Ovary (tissue), 9 donors: ENCODE measurements around the gene ARHGEF5. TPM values are rescaled to one million over a fixed set of nuclear protein-coding genes. Genes with fewer than 3 reads are reported as not detected.

ENCODE experiments used
- DNase-seq, 5 donors: peaks; one replicate each; pipeline ENCODE4 v3.0.0-alpha.2; 2019 to 2020
- H3K27ac ChIP-seq, 2 donors: fragments of 200-600 bp; one replicate each; pipeline versions ENCODE4 v1.5.1 to v1.8.0; 2019 to 2022
- H3K27me3 ChIP-seq: fragments of 200-600 bp; one replicate; pipeline ENCODE4 v1.8.0; 2022
- H3K36me3 ChIP-seq: fragments of 200-600 bp; sonication (generic); one replicate; pipeline ENCODE4 v1.5.1; 2019
- H3K4me1 ChIP-seq: one replicate; pipeline ENCODE4 v1.8.1; 2013; ENCODE audit warnings: mild to moderate bottlenecking, moderate library complexity; ENCODE audit not compliant: insufficient read depth
- H3K4me3 ChIP-seq: fragments of 200-600 bp; sonication (generic); one replicate; pipeline ENCODE4 v1.5.1; 2017
- H3K9me3 ChIP-seq, 2 donors: fragments of 200-600 bp in 1 of 2; sonication (generic) in 1 of 2; one replicate each; pipeline versions ENCODE4 v1.5.1 to v1.8.1; 2013 to 2019; ENCODE audit warnings: mild to moderate bottlenecking in 1 of 2, moderate library complexity in 1 of 2
- EP300 ChIP-seq: sonication (generic); formaldehyde crosslinking; IDR thresholded peaks from one replicate; pipeline ENCODE4 v1.6.1; 2017; ENCODE audit warnings: antibody characterized with exemption
- POLR2A ChIP-seq: fragments of 450-650 bp; IDR thresholded peaks from one replicate; pipeline ENCODE4 v1.6.1; 2017; ENCODE audit warnings: antibody characterized with exemption, mild to moderate bottlenecking, moderate library complexity
- WGBS, 3 donors: extraction: QIAGEN DNeasy Blood & Tissue Kit in 1 of 3; methylation state at CpG; one replicate each; pipeline versions ENCODE4 v1.1.5 to v1.1.7; 2013 to 2017; 5-methylcytosine and 5-hydroxymethylcytosine counted together
- intact Hi-C, 4 donors: fragments of 100-400 bp; cut with DNase I; formaldehyde crosslinking; loops; one replicate each; pipeline versions ENCODE4 v1.11.0 to v1.15.1; 2022 to 2023
- polyA plus RNA-seq, 2 donors: library from polyadenylated mRNA; stranded (reverse); fragments of 200-250 nt in 1 of 2; fragments of 350-450 nt in 1 of 2; fragmentation: Illumina TruSeq in 1 of 2; extraction: RNeasy Lipid Tissue Mini Kit (QIAGEN cat#74804) in 1 of 2; gene quantifications; one replicate each; pipeline ENCODE4 v1.2.3, GENCODE V29; 2013 to 2014
- total RNA-seq, 7 donors: library from RNA; depleted of rRNA in 2 of 7; stranded (reverse); fragments of >200 nt in 2 of 7; fragmentation: NEBNext Ultra II Directional in 3 of 7; extraction: Animal tissue kit (Norgen Biotek cat#: 25700) in 3 of 7; gene quantifications; one replicate each; pipeline versions ENCODE4 v1.1.0 to v1.2.4, GENCODE V29; 2016 to 2023
- TF ChIP-seq, protein P1 (sequence below), 3 donors: fragments of 450-650 bp in 2 of 3; fragments of 200-600 bp in 1 of 3; IDR thresholded peaks; one replicate each; pipeline versions ENCODE4 v1.5.1 to v1.8.0; 2016 to 2022; ENCODE audit warnings: antibody characterized with exemption in 3 of 3, mild to moderate bottlenecking in 1 of 3
- donor health status: DM: no; HTN: no; CAD: no; lungs with moderate emphysema.
- donor health status: DM: no; HTN: no; CAD: no.
- donor health status: Bipolar disorder and iron deficiency.
- donor health status: DM: yes; HTN: yes; CAD: no.
- donor health status: DM: no; HTN: no; CAD: no.
- donor health status: DM: yes; HTN: yes; CAD: no.

ARHGEF5 gene
- total and polyA plus RNA-seq, 9 donors, result 4.0 to 36.5 (median 10.4) TPM

DNA sequence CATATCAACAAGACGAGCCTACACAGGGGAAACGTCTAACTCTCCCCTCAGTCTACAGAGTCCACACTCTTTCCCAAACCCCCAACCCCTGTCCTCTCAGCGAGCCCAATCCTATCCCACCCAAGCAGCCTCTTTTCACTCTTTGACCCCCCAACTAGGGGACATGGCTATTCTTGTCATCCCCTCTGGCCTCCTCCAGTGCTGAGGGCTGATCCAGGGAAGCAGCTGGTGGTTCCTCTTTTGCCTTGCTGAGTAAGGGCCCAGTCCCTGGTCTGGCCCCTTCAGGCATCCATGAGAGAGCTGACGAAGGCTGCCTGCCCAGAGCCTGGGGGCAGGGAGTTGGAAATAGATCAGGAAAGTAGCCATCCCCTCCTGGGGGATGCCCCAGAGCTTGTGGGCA lies 41.9 kb downstream of the ARHGEF5 start:
- Histone ChIP-seq H3K4me1 (no peaks in the 10 kb centered on the region), H3K36me3 (no peaks in the 10 kb centered on the region), H3K27ac (no peak overlapping the region), H3K27me3 (no peaks in the 10 kb centered on the region), H3K4me3 (no peak overlapping the region), H3K9me3 (no peaks in the 10 kb centered on the region)
- DNase-seq, result no peak
- TF ChIP-seq EP300 (no peak), POLR2A (no peak)
- TF ChIP-seq, protein P1, sequence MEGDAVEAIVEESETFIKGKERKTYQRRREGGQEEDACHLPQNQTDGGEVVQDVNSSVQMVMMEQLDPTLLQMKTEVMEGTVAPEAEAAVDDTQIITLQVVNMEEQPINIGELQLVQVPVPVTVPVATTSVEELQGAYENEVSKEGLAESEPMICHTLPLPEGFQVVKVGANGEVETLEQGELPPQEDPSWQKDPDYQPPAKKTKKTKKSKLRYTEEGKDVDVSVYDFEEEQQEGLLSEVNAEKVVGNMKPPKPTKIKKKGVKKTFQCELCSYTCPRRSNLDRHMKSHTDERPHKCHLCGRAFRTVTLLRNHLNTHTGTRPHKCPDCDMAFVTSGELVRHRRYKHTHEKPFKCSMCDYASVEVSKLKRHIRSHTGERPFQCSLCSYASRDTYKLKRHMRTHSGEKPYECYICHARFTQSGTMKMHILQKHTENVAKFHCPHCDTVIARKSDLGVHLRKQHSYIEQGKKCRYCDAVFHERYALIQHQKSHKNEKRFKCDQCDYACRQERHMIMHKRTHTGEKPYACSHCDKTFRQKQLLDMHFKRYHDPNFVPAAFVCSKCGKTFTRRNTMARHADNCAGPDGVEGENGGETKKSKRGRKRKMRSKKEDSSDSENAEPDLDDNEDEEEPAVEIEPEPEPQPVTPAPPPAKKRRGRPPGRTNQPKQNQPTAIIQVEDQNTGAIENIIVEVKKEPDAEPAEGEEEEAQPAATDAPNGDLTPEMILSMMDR (IDR thresholded peaks at IDR 0.05), result no peak
- intact Hi-C loops, result no loop called here
- 86 to 93% (median 90%) methylated on average over 4 of the region's 4 CpGs for WGBS, 3 donors

- Histone ChIP-seq H3K27me3 (no peaks in the 10 kb centered on the region), H3K36me3 (no peaks in the 10 kb centered on the region), H3K27ac (no peak overlapping the region), H3K9me3 (no peaks in the 10 kb centered on the region), H3K4me3 (no peak overlapping the region), H3K4me1 (no peaks in the 10 kb centered on the region)
- 82 to 86% (median 85%) methylated on average over 9 of the region's 9 CpGs for WGBS, 3 donors
- TF ChIP-seq EP300 (no peak), POLR2A (no peak)
- TF ChIP-seq, protein P1 (IDR thresholded peaks at IDR 0.05), result no peak
- intact Hi-C loops, result no loop called here
- DNase-seq, result no peak
Observed at GRCh38 chr7:144398291-144398690, 43.1 kb downstream of the ARHGEF5 start.

- H3K27me3 ChIP-seq, result no peaks in the 10 kb centered on the region
- no peak for DNase-seq
- no peak overlapping the region for H3K4me3 ChIP-seq
- intact Hi-C loops, result no loop called here
- H3K4me1 ChIP-seq, result no peaks in the 10 kb centered on the region
- no peaks in the 10 kb centered on the region for H3K9me3 ChIP-seq
- H3K36me3 ChIP-seq, result no peaks in the 10 kb centered on the region
- TF ChIP-seq POLR2A (no peak), EP300 (no peak)
- TF ChIP-seq, protein P1 (IDR thresholded peaks at IDR 0.05), result no peak
- H3K27ac ChIP-seq, result no peak overlapping the region
- WGBS, 3 donors, result 86 to 88% (median 86%) methylated on average over 6 of the region's 6 CpGs
Observed at GRCh38 chr7:144398911-144399310, 43.7 kb downstream of the ARHGEF5 start.

- Histone ChIP-seq H3K4me1 (peaks cover 1% of the 10 kb centered on the region), H3K27ac (no peak overlapping the region), H3K36me3 (no peaks in the 10 kb centered on the region), H3K4me3 (no peak overlapping the region), H3K27me3 (no peaks in the 10 kb centered on the region), H3K9me3 (no peaks in the 10 kb centered on the region)
- no peak for DNase-seq
- TF ChIP-seq EP300 (no peak), POLR2A (no peak)
- TF ChIP-seq, protein P1 (IDR thresholded peaks at IDR 0.05), result no peak
- WGBS, 3 donors, result 86 to 89% (median 87%) methylated on average over 11 of the region's 11 CpGs
- intact Hi-C loops, result no loop called here
Observed at GRCh38 chr7:144399946-144400345, 44.7 kb downstream of the ARHGEF5 start.
